ENCODE measurements around the gene REEP3.
"Not testable (repeated sequence)": the region's sequence is repeated elsewhere in the genome, so short reads cannot be mapped to it uniquely, and the experiment has no call there.

The REEP3 gene

DNA sequence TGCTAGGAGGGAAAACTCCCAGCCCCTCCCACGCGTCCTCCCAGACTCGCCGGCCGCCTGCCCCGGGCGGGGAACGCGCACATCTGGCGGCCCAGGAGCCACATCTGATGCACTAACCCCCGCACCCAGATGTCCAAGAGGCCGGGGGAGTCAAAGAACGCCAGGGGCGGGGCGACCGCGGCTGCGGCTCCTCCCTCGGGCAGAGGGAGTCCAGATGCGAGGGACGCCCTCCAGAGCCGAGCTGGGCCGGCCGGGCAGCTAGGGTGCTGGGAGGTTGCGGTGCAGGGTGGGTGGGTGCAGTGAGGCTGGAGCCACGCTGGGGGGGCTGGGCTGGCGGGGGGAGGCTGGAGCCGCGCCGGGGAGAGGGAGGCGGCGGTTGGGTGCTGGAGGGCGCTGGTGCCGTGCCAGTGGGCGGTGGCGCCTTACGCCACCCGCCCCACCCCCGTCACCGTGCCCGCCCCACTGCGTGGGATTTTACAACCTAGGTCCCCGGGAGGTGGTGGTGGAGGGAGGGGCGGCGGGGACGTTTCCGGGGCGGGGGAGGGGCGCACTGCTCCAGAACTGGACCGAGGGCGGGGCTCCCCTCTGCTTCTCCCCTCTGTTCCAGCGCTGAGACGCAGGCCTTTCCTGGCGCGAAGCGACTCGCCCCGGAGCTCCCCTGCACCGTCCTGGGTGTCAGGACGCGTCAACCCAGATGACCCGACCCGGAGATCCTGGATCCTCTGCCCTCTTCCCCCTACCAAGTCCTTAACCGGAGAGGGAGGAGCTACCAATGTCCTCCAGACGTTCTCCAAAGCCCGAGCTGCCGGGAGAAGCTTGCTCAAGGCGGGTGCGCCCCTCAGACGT is 109.1 kb downstream of the REEP3 start:
- peak; percentile 89 for DNase-seq (ENCODE audit: low spot score)

DNA sequence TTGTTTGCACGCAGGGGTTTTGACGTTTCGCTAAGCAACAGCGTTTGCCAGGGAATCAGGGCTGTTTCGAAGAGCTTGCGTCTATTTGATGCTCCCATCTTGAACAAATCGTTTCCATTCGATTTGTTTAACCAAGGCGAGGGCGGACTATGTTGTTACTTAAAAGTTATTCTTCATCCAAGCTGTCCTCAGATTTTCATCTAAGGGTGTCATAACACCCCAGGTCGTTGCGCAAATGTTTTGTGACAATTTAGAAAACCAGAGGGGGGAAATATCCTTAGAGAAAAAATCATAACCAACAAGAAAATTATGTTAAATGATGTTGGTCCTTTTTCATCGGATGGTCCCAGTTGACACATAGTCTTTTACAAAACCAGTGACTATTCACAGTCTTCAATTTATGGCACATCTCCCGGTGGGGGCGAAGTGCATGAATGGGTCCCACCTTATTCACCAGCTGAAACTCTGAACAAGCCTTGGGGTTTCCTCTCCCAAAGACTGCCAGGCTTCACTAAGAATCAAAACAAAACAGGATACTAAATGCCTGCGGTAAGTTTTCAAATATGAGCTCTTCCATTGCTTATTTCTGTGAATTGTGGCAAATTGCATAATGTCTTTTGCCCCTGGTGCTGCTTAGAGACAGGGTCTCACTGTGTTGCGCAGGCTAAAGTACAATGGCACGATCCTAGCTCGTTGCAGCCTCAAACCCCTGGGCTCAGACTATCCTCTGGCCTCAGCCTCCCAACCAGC is 109.9 kb downstream of the REEP3 start:
- no peak for DNase-seq (ENCODE audit: low spot score)

DNA sequence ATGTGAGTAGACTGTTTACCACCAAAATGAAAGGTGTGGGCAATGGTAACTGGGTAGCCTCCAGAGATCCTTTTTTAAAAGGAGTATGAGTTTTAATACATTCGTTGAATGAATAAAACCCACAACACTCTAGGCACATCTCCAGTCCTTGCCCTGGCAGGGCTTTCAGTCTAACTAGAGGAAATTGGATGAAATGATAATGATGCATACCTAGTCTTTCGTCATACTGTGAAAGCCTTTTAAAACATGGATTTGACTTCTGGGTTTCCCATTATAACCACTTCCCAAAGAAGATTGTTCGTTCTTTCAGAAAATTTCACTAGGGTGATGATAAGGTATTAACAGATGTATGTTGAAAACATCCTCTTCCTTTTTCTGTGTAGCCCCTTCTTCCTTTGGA is 110.8 kb downstream of the REEP3 start:
- DNase-seq (ENCODE audit: low spot score) = no peak

DNA sequence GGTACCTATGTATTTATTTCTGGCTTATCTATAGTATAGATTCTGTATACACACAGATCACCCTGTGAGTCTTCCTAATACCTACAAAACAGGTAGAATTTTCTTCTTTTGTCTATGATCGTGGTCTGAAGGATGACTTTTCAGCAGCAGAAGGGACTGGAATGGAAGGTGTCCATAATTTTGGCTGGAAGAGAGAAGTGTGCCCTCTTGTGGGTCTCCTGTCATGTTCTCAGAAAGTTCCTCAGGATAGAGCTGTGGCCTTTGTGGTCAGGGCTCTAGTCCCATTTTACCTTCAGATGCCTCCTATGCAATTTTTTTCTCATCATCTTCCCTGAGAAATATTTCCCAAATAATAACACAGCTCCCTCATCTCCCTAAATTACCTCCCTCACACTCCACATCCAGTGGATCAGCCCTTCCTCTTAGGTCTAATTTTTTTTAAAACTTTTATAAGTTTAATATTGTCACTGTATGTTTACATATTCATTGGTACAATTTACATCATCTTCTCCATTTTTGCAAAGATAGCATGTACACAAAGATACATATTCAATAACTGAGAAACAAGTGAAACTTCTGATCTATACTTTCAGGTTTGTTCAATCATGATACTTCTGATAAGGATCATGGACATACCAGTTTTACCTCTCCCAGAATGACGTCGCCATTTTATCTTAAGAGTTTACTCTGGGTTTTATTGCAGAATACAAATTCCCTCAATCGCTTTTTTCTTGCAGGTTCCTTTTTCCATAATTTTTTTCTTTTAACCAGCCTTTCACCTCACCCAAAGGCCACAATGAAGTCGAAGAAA is 112.7 kb downstream of the REEP3 start:
- DNase-seq (ENCODE audit: low spot score) = peak; percentile 32

DNA sequence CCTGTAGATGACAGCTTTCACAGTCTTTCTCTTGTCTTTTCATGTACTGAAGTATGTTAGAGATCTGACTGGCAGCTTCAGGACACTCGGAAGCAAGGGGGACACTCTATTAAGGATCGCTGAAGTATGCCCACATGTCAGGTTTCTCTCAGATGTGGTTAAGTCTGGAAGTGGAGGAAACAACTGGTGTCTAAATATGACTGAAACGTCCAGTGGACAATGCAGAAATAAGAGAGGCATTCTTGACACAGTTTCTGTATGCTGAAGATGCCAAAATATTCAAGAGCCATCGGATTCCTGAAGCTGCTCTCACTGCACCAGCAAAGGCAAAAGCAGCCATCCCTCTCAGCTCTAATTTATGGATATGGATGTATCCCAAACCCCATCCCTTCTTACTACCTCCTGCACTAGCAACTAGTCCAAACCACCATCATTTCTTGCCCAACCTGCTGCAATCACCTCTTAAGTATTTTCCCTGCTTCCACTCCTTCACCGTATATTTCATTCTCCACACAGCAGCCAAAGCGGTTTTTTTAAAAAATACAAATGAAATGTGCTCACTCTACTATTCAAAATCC is 113.4 kb downstream of the REEP3 start:
- no peak for DNase-seq (ENCODE audit: low spot score)

DNA sequence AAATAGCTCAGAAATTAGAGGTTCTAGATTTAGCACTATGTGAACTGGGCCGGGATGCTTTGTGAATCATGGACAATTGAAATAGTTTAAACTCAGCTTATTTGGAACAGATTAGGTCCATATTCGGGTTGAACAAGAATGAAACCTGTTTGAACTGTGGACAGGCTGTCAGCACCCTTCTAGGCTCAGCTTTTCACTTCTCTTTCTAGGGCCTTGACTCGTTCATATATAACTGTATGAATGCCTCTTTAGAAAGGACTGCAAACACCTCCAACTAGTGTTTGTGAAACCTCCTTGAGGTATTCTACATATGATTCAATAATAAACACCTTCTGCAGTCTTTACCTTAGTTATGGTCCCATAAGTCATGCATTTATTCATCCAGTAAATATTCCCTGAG is 115.6 kb downstream of the REEP3 start:
- no peak for DNase-seq (ENCODE audit: low spot score)

DNA sequence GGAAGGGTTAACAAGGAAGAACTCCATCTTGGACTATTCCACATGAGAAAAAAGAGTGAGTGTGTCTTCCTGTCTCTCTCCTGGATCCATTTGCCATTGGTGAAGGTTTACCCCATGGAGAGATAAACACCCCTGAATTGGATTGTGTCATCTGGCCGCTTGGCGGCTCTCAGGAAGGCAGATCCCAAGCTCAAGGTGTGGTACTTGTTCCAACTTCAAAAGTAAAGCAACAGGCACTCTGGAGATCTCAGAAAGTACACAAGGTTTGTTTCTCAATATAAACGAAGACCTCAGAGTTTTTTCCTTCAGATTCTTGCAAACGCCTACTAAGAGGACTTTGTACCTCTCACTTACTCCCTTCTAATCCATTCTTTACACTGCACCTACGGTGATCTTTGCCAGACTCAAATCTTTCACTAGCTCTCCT is 116.7 kb downstream of the REEP3 start:
- no peak for DNase-seq (ENCODE audit: low spot score)

DNA sequence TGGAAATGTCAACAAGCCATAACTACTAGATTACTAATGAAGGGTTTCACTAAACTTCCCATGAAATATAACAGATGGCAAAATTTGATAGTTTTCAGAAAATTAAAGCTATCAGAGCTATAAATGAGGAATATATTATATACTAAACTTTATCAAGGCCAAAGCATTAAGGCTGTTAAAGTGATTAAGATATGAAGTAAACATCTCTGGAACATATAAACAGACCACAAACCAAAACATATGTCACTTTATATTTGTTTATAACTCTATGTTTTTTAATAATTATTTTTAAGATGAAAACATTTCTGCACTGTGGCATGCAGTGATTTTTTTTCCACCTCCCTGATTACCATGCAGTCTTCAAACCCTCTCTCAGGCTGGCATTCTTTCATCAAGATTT is 120.2 kb downstream of the REEP3 start:
- no peak for DNase-seq (ENCODE audit: low spot score)

DNA sequence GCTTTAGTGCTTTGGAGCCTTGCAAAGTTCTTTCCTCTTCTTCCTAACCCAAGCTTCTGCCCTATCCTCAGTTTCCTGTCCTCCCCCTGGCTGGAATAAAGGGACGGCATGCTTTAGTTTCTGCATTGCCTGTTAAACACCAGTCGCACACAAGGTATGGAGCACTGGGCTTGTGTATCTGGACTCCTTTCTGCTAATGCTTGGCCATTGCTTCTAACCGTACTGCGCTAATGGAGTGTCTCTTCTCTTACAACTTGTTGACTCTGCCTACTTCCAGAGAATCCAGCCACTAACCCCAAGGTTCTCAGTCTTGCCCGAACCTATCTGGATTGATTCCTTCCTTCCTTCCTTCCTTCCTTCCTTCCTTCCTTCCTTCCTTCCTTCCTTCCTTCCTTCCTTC is 120.6 kb downstream of the REEP3 start:
- DNase-seq (ENCODE audit: low spot score) = no peak

DNA sequence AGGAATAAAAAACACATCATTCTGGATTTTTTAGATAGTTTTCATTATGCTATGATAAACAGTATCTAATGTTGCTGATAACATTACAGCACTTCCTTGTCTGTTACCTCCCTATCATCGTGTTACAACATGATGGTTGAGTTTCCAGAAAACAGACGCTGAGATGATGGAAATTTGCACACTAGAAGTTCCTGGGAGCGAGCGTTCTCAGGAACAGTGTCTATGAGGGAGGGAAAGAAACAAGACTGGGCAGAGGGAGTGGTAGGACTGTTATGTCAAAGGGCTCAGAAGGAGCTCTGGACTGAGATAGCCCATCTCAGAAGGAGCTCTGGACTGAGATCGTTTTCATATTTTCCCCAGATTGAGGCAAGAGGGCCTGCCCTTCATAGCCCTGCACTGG is 121.6 kb downstream of the REEP3 start:
- DNase-seq (ENCODE audit: low spot score) = no peak

DNA sequence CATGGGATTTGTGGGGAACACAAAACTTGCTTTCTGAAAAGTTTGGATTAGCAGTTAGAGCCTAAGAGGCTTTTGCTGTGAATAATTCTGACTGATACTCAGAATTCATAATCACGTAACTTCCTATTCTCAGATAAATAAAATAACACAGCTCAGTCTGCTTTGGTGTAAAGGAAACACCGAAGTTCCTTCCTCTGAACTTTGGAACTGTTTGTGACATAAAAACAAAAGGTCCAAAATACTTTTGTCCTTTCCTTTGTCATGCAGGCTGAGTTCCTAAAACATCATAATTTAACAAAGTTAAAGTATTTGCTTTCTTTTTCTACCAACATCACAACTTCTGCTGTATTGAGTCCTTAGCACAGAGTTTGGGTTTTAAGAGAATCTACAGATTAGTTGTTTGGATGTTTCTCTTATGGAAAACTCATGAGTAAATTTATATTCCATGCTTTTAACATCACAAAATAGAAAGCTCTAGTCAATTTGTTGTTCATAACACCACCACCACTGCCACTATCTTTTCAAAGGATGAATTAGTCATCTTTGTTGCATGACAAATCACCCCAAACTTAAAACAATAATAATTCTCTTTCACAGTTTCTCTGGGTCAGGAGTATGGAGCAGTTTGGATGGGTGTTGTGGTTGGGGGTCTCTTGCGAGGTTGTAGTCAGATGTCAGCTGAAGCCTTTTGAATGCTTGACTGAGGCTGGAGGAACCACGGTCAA is 123.4 kb downstream of the REEP3 start:
- no peak for DNase-seq (ENCODE audit: low spot score)

DNA sequence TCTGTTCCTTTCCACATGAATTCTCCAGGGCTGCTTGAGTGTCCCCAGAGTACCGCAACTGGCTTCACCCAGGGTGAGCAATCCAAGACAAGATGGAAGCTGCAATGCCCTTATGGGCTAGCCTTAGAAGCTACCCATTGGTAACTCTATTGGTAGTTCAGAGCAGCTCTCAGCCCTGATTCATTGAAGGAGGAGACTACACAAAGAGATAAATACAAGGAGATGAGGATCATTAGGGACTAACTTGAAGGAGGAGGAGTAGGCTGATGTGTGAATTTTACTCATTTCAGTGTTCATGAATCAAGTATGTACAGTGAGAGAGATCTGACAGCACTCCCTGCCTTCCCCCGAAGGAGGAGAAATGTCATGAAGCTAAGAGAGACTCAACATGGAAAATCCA is 124.0 kb downstream of the REEP3 start:
- no peak for DNase-seq (ENCODE audit: low spot score)

DNA sequence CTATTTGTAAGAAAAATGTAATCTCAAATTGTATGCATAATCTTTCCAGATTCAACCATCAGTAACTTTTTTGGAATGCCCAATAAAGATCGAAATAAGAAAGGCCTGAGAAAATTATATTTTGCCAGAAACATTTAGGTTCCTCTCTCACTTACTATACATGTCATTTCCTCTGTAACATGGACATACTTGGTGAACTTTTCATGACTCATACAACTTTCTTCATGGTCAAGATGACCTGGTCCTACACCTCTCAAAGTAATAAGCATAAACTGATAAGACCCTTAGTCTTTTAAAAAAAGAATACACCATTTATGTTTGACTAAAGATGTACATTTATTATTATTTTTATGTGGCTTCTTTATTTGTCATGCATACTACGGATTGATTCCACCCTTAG is 125.3 kb downstream of the REEP3 start:
- no peak for DNase-seq (ENCODE audit: low spot score)

DNA sequence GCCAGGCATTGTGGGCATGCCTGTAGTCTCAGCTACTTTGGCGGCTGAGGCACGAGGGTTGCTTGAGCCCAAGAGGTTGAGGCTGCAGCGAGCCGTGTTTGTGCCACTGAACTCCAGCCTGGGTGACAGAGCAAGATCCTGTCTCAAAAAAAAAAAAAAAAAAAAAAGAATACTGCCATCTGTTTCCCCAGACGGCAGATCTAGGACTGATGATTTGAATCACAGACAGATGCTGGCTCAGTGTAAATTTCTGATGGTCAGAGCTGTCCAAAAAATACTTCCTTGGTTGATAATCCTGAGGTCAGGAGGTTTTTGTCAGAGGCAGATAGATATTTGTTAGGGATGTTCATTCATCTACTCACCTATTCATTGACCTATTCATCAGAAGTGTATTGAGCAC is 130.7 kb downstream of the REEP3 start:
- no peak for DNase-seq (ENCODE audit: low spot score)

DNA sequence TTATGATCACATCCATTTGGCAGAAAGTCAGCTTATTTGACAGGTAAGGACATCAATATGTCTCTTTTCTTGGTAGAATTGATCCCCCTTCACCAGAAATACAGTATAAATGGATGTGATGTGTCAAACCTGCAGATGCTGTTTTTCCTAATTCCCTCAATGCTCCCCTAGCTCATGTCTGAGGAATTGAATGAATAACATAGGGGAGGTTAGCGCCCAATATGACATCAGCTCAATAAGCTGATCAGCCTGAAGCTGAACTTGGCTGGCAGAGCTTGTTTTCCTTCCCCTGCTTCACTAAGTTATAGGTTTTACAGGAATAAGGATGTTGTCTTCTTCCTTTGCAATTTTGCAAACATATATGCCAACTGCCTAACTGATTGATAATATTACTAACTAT is 132.5 kb downstream of the REEP3 start:
- DNase-seq (ENCODE audit: low spot score) = no peak

DNA sequence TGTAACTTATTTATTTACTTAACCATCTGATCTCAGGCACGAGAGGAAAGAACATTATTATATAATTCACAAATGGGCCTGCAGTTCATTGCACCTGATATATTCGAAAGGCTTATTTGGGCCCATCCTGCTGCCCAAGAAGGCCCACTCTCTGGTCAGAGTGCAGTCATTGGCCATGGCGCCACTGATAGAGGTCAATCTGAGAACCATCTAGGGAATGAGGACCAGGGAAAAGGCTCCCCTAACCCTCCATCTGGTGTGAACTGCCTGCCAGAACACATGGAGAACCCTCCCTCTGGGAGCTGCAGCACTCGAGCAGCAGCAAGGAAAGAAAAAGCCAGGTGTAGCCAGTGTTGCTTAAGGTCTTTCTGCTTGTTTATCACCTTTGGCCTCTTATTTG is 136.6 kb downstream of the REEP3 start:
- no peak for DNase-seq (ENCODE audit: low spot score)

DNA sequence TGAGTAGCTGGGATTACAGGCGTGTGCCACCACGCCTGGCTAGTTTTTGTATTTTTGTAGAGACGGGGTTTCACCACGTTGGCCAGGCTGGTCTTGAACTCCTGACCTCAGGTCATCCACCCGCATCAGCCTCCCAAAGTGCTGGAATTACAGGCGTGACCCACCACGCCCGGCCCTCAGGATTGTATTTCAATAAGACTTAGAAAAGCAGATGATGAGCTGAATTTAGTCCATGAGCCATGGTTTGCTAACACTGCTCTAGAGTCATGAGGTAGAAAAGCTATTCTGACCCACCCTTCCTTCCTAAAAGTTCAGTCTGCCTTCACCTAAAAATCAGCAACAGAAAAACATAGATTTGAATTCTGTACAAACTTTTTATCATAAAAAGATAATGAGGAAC is 139.7 kb downstream of the REEP3 start:
- DNase-seq (ENCODE audit: low spot score) = not testable (repeated sequence)

DNA sequence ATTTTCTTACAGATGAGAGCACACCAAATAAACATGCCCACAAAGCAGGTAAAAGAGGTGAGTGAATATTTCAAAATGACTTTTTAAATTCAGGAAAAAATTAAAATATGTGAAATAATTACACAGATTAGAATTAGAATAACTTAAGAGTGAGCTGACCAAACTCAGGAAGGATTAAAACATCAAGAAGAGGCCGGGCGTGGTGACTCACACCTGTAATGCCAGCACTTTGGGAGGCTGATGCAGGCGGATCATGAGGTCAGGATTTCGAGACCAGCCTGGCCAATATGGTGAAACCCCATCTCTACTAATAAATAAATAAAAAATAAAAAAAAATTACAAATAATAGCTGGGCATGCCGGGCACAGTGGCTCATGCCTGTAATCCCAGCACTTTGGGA is 140.1 kb downstream of the REEP3 start:
- DNase-seq (ENCODE audit: low spot score) = no peak

DNA sequence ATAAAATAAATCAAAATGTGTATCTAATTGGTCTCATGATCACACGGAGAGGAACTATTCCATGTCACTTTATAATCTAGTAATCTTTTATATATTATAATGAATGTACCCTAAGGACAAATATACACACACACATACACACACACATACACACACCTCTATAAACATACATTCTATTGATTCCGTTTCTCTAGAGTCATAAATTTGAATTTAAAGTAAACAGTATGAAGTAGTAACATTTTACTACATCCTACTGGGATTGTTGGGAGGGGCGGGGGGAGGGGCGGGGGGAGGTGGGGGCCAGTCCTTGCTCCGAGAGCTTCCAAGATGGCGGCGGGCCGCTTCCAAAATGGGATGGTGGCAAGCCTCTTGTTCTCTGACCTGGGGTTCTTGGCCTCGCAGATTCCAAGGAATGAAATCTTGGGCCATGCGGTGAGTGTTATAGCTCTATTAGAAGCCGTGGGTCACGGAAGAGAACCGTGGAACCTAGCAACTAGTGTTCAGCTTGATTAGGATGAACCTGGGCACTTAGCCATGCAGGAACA is 143.2 kb downstream of the REEP3 start:
- DNase-seq (ENCODE audit: low spot score) = no peak

DNA sequence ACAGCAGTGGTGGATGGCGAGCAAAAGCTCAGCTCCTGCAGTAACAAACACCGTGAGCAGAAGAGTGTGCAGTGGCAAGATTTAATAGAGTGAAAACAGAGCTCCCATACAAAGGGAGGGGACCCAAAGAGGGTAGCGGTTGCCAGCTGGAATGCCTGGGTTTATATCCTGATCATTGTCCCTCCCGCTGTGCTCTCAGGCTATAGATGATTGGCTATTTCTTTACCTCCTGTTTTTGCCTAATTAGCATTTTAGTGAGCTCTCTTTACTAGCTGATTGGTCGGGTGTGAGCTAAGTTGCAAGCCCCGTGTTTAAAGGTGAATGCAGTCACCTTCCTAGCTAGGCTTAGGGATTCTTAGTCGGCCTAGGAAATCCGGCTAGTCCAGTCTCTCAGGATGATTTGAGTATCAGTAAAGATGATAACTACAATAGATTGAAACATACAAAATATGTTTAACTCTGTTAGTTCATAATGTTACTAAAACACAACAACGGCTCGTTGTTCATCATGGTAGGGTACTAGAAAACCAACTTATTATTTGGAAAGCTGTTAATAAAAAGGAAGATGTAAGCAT is 143.9 kb downstream of the REEP3 start:
- not testable (repeated sequence) for DNase-seq (ENCODE audit: low spot score)

DNA sequence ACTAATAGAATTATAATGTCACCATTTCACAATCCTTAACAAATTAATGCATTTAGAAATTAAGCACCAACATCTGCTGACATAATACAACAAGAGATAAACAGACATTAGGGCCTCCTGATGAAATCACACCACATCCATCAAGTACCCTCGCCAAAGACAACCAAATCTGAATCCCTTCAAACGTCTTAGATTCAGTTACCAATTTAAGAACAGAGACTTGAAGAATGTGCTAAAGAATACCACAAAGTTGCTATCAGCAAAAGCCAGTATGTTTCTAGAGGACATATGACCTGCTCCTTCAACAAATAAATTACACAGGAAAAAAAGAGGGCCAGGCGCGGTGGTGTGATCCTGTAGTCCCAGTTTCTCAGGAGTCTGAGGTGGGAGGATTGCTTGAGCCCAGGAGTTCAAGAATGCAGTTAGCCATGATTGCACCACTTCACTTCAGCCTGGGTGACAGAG is 144.5 kb downstream of the REEP3 start:
- DNase-seq (ENCODE audit: low spot score) = no peak

Data from AG08396 (cell line).